HepG2 (cell line): ENCODE results near the gene TBC1D10B. TPM values are rescaled to one million over a fixed set of nuclear protein-coding genes. Genes with fewer than 3 reads are reported as not detected.
A peak's percentile ranks its signal among the peaks of the same experiment; 100 is the strongest.

ENCODE experiments used
- CREB1 ChIP-seq, 2 experiments: fragments of 450-650 bp in 1 of 2; IDR thresholded peaks; 2 replicates each; pipeline ENCODE4 v1.6.1; 2016 to 2017; ENCODE audit warnings: control low read depth in 1 of 2, mild to moderate bottlenecking in 1 of 2, missing compliant biosample characterization in 1 of 2, missing genetic modification characterization in 1 of 2
- CREM ChIP-seq, 2 experiments: sonication (generic) in 1 of 2; formaldehyde crosslinking in 1 of 2; IDR thresholded peaks; 2 replicates each; pipeline versions ENCODE4 v1.4.0 to v1.6.1; 2016 to 2020; ENCODE audit warnings: antibody characterized with exemption in 1 of 2, mild to moderate bottlenecking in 1 of 2, missing genetic modification reagents in 1 of 2
- HNF4A ChIP-seq: sonication (generic); formaldehyde crosslinking; IDR thresholded peaks from 2 replicates; pipeline ENCODE4 v1.4.0; 2020; ENCODE audit warnings: missing genetic modification reagents
- MLXIP ChIP-seq: sonication (generic); formaldehyde crosslinking; IDR thresholded peaks from 2 replicates; pipeline ENCODE4 v1.9.0; 2021; ENCODE audit warnings: missing genetic modification reagents, borderline replicate concordance
- STAG1 ChIP-seq: sonication (generic); formaldehyde crosslinking; IDR thresholded peaks from 2 replicates; pipeline ENCODE4 v1.4.0; 2020; ENCODE audit warnings: missing genetic modification reagents
- ZBED4 ChIP-seq: sonication (generic); formaldehyde crosslinking; IDR thresholded peaks from 2 replicates; pipeline ENCODE4 v1.4.0; 2020; ENCODE audit warnings: missing genetic modification reagents, borderline replicate concordance
- ZC3H4 ChIP-seq: sonication (generic); formaldehyde crosslinking; IDR thresholded peaks from 2 replicates; pipeline ENCODE4 v1.4.0; 2020; ENCODE audit warnings: missing genetic modification reagents, borderline replicate concordance
- ZFP82 ChIP-seq: sonication (generic); formaldehyde crosslinking; IDR thresholded peaks from 2 replicates; pipeline ENCODE4 v1.5.1; 2020; ENCODE audit warnings: mild to moderate bottlenecking, missing genetic modification reagents, borderline replicate concordance
- ZNF776 ChIP-seq: sonication (generic); formaldehyde crosslinking; IDR thresholded peaks from 2 replicates; pipeline ENCODE4 v1.4.0; 2020; ENCODE audit warnings: mild to moderate bottlenecking, missing genetic modification reagents
- ZNF850 ChIP-seq: sonication (generic); formaldehyde crosslinking; conservative IDR thresholded peaks from 2 replicates; pipeline ENCODE4 v1.9.0; 2021; ENCODE audit warnings: mild to moderate bottlenecking, missing genetic modification reagents
- ZSCAN31 ChIP-seq: sonication (generic); formaldehyde crosslinking; IDR thresholded peaks from 2 replicates; pipeline ENCODE4 v1.5.0; 2020; ENCODE audit warnings: low read depth, mild to moderate bottlenecking, missing genetic modification reagents
- polyA plus RNA-seq, 8 experiments: library from polyadenylated mRNA; depleted of rRNA in 3 of 8; stranded (reverse) in 7 of 8; unstranded in 1 of 8; fragments of >200 nt; fragmentation: Illumina TruSeq in 4 of 8; extraction: Trizol in 4 of 8; gene quantifications; 2 replicates each; pipeline versions ENCODE4 v1.2.1 to v1.2.3, GENCODE V29; 2011 to 2016; ENCODE audit warnings: low read depth in 4 of 8, missing spikeins in 1 of 8, mixed read lengths in 1 of 8; ENCODE audit not compliant: insufficient read depth in 1 of 8
- total RNA-seq, 5 experiments: library from RNA; depleted of rRNA; stranded (reverse); fragments of >200 nt; fragmentation: Illumina TruSeq; extraction: Trizol; gene quantifications; 2 replicates each; pipeline ENCODE4 v1.2.3, GENCODE V29; 2016; ENCODE audit warnings: low read depth in 1 of 5
- TF ChIP-seq, protein P1 (sequence below): sonication (generic); formaldehyde crosslinking; conservative IDR thresholded peaks from 2 replicates; pipeline ENCODE4 v1.4.0; 2020; ENCODE audit warnings: mild to moderate bottlenecking, missing genetic modification reagents, moderate library complexity
- TF ChIP-seq, protein P2 (sequence below): sonication (generic); formaldehyde crosslinking; IDR thresholded peaks from 2 replicates; pipeline ENCODE4 v1.4.0; 2020; ENCODE audit warnings: missing genetic modification reagents

Gene TBC1D10B
- total and polyA plus RNA-seq, 2 of the 13 experiments (the other 11 are each of a cell fraction or from before 2014, with no cell fraction given), result 15.7 to 24.8 TPM

GRCh38 chr16:30355144-30355953, 14.9 kb downstream of the TBC1D10B start, which contains the start of gene CD2BP2 (continued):
- TF ChIP-seq ZBED4 (CRISPR knock-in tag) (peak; percentile 60), ZC3H4 (CRISPR knock-in tag) (no peak), CREM (IDR thresholded peaks at IDR 0.05) (peak; percentile 98), CREM (CRISPR knock-in tag; IDR thresholded peaks at IDR 0.05) (peak; percentile 43; the same call in 1 of the 2 replicates), HNF4A (CRISPR knock-in tag) (peak; percentile 82), STAG1 (no peak; the same call in none of the 2 replicates), ZNF776 (CRISPR knock-in tag) (no peak; the same call in 1 of the 2 replicates), MLXIP (CRISPR knock-in tag) (no peak), ZFP82 (peak; percentile 84; the same call in 1 of the 2 replicates), ZSCAN31 (CRISPR knock-in tag) (peak; percentile 6; the same call in 1 of the 2 replicates), ZNF850 (0 out of 2 replicates have a peak, but pooled peaks have one; percentile 16), CREB1 (IDR thresholded peaks at IDR 0.05) (peak; percentile 99), CREB1 (CRISPR knock-in tag; IDR thresholded peaks at IDR 0.05) (peak; percentile 97)
- TF ChIP-seq, protein P1, sequence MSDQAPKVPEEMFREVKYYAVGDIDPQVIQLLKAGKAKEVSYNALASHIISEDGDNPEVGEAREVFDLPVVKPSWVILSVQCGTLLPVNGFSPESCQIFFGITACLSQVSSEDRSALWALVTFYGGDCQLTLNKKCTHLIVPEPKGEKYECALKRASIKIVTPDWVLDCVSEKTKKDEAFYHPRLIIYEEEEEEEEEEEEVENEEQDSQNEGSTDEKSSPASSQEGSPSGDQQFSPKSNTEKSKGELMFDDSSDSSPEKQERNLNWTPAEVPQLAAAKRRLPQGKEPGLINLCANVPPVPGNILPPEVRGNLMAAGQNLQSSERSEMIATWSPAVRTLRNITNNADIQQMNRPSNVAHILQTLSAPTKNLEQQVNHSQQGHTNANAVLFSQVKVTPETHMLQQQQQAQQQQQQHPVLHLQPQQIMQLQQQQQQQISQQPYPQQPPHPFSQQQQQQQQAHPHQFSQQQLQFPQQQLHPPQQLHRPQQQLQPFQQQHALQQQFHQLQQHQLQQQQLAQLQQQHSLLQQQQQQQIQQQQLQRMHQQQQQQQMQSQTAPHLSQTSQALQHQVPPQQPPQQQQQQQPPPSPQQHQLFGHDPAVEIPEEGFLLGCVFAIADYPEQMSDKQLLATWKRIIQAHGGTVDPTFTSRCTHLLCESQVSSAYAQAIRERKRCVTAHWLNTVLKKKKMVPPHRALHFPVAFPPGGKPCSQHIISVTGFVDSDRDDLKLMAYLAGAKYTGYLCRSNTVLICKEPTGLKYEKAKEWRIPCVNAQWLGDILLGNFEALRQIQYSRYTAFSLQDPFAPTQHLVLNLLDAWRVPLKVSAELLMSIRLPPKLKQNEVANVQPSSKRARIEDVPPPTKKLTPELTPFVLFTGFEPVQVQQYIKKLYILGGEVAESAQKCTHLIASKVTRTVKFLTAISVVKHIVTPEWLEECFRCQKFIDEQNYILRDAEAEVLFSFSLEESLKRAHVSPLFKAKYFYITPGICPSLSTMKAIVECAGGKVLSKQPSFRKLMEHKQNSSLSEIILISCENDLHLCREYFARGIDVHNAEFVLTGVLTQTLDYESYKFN (CRISPR knock-in tag), result peak; percentile 83
- TF ChIP-seq, protein P2, sequence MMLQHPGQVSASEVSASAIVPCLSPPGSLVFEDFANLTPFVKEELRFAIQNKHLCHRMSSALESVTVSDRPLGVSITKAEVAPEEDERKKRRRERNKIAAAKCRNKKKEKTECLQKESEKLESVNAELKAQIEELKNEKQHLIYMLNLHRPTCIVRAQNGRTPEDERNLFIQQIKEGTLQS (CRISPR knock-in tag), result 0 out of 2 replicates have a peak, but pooled peaks have one; percentile 14
